Suprapubic skin (tissue), 3 donors: ENCODE measurements around the gene PDE9A.

Source experiments
- EP300 ChIP-seq: sonication (generic); formaldehyde crosslinking; IDR thresholded peaks from one replicate; pipeline ENCODE4 v1.6.1; 2017; ENCODE audit warnings: antibody characterized with exemption
- POLR2A ChIP-seq, 2 donors: fragments of 450-650 bp; IDR thresholded peaks; one replicate each; pipeline ENCODE4 v1.6.1; 2017; ENCODE audit warnings: antibody characterized with exemption in 2 of 2, mild to moderate bottlenecking in 2 of 2, moderate library complexity in 2 of 2
- TF ChIP-seq, protein P1 (sequence below), 2 donors: fragments of 200-600 bp in 1 of 2; fragments of 450-650 bp in 1 of 2; sonication (generic) in 1 of 2; IDR thresholded peaks; one replicate each; pipeline ENCODE4 v1.5.1; 2016 to 2019; ENCODE audit warnings: antibody characterized with exemption in 2 of 2, mild to moderate bottlenecking in 1 of 2, moderate library complexity in 1 of 2

DNA sequence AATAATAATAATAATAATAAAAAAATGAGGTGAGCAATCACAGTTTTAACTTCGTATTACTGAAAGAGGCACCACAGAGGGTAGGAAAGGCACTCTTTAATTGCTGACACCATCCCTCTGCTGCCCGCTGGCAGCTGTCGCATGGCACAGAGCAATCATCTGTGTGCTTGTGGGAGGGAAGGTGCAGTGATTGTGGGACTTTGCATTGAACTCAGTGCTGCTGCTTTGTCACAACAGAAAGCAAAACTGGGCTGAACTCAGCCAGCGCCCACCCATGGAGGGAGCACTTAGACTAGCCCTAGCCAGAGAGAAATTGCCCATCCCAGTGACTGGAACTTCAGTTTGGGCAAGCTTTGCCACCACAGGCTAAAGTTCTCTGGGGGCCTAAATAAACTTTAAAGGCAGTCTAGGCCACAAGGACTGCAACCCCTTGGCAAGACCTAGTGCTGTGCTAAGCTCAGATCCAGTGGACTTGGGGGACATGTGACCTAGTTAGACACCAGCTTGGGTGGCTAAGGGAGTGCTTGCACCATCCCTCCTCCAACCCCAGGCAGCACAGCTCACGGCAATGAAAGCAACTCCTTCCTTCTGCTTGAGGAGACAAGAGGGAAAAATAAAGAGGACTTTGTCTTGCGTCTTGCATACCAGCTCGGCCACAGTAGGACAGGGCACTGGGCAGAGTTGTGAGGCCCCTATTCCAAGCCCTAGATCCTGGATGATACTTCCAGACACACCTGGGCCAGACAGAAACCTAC is 166.6 kb downstream of the PDE9A start:
- TF ChIP-seq EP300 (no peak), POLR2A (IDR thresholded peaks at IDR 0.05) (no peak)
- TF ChIP-seq, protein P1, sequence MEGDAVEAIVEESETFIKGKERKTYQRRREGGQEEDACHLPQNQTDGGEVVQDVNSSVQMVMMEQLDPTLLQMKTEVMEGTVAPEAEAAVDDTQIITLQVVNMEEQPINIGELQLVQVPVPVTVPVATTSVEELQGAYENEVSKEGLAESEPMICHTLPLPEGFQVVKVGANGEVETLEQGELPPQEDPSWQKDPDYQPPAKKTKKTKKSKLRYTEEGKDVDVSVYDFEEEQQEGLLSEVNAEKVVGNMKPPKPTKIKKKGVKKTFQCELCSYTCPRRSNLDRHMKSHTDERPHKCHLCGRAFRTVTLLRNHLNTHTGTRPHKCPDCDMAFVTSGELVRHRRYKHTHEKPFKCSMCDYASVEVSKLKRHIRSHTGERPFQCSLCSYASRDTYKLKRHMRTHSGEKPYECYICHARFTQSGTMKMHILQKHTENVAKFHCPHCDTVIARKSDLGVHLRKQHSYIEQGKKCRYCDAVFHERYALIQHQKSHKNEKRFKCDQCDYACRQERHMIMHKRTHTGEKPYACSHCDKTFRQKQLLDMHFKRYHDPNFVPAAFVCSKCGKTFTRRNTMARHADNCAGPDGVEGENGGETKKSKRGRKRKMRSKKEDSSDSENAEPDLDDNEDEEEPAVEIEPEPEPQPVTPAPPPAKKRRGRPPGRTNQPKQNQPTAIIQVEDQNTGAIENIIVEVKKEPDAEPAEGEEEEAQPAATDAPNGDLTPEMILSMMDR (IDR thresholded peaks at IDR 0.05) = no peak
